Thyroid gland (tissue), 4 donors: ENCODE results near the gene SH3RF2.

ENCODE experiments used
- POLR2A ChIP-seq, 2 donors: fragments of 450-650 bp; IDR thresholded peaks; one replicate each; pipeline ENCODE4 v1.6.1; 2017; ENCODE audit warnings: antibody characterized with exemption in 2 of 2, mild to moderate bottlenecking in 2 of 2, moderate library complexity in 1 of 2
- TF ChIP-seq, protein P1 (sequence below), 6 experiments: fragments of 200-600 bp in 3 of 6; fragments of 450-650 bp in 3 of 6; sonication (generic) in 3 of 6; IDR thresholded peaks; one replicate each; pipeline ENCODE4 v1.5.1; 2016 to 2019; ENCODE audit warnings: antibody characterized with exemption in 6 of 6, mild to moderate bottlenecking in 2 of 6, inconsistent platforms in 1 of 6, moderate library complexity in 1 of 6

DNA sequence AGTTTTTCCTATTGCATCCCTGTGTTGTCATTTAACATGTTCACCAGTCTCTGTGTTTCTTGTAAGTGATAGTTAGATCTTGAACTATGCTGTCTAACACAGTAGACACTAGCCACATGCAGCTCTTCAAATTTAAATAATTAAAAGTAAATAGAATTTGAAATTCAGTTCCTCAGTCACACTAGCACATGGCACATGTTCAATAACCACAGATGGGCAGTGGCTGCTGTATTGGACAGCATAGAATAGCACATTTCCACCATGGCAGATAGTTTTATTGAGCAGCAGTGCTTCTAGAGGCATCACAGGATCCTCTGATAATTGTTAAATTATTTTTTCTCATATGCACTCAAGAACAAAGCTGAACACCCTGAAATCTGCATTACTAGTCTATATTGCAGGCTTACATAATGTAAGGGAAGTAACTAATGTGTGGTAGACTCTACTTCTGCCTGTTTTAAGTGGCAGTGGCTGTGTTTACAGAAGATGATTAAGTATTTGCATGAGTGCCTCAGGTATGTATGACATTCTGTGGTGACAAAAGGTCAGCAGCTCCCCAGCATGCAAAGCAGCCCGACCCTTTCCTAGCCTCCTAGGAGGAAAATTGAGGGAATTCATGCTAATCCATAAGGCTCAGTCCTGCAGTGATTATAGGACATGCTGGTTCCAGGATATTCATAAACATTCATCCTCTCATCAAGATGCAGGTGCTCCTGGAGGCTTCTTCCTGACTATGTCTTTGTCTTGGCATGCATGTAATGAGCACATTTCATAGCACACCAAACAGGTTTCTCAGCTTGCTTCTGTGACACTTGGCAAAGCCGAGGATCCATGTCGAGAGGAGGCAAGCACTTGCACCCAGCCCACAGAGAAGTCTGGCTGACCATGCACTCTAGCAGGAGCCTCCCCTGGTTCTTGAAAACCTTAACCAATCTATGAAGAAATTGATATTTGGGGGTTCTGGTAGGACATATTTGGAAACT is 45.5 kb downstream of the SH3RF2 start:
- TF ChIP-seq, protein P1, sequence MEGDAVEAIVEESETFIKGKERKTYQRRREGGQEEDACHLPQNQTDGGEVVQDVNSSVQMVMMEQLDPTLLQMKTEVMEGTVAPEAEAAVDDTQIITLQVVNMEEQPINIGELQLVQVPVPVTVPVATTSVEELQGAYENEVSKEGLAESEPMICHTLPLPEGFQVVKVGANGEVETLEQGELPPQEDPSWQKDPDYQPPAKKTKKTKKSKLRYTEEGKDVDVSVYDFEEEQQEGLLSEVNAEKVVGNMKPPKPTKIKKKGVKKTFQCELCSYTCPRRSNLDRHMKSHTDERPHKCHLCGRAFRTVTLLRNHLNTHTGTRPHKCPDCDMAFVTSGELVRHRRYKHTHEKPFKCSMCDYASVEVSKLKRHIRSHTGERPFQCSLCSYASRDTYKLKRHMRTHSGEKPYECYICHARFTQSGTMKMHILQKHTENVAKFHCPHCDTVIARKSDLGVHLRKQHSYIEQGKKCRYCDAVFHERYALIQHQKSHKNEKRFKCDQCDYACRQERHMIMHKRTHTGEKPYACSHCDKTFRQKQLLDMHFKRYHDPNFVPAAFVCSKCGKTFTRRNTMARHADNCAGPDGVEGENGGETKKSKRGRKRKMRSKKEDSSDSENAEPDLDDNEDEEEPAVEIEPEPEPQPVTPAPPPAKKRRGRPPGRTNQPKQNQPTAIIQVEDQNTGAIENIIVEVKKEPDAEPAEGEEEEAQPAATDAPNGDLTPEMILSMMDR (IDR thresholded peaks at IDR 0.05): no peak
- no peak for TF ChIP-seq POLR2A (IDR thresholded peaks at IDR 0.05)
